Activated CD4-positive, alpha-beta T cell treated with anti-CD3 and anti-CD28 coated beads, Interleukin-2, amount 10 ng/mL, durations not matched to agents 24 days and 14 days (primary cell): ENCODE measurements around the gene DYNC1I1. TPM values are rescaled to one million over a fixed set of nuclear protein-coding genes. Genes with fewer than 3 reads are reported as not detected.

Source experiments
- DNase-seq: peaks from one replicate; pipeline ENCODE4 v3.0.0; 2022
- H3K27ac Mint-ChIP-seq: one replicate; pipeline ENCODE4 v1.8.0; 2022; ENCODE audit warnings: mild to moderate bottlenecking, mixed read lengths
- H3K27me3 Mint-ChIP-seq: one replicate; pipeline ENCODE4 v1.8.0; 2022; ENCODE audit warnings: mixed read lengths
- H3K36me3 Mint-ChIP-seq: one replicate; pipeline ENCODE4 v1.8.0; 2022; ENCODE audit warnings: low read depth, mild to moderate bottlenecking, mixed read lengths
- H3K4me1 Mint-ChIP-seq: one replicate; pipeline ENCODE4 v1.8.0; 2021; ENCODE audit warnings: mixed read lengths
- H3K4me3 Mint-ChIP-seq: one replicate; pipeline ENCODE4 v1.8.0; 2022; ENCODE audit warnings: mild to moderate bottlenecking, moderate library complexity, mixed read lengths
- H3K9me3 Mint-ChIP-seq: one replicate; pipeline ENCODE4 v1.8.0; 2021; ENCODE audit warnings: mixed read lengths
- intact Hi-C: fragments of 100-400 bp; cut with micrococcal nuclease; formaldehyde crosslinking; loops from one replicate; pipeline ENCODE4 v1.15.1; 2023
- total RNA-seq: library from RNA; stranded (reverse); gene quantifications from 2 replicates; pipeline ENCODE4 v1.2.3, GENCODE V29; 2022

DYNC1I1 gene
- total RNA-seq, 1 donor from 2014 or later, result not detected

DNA sequence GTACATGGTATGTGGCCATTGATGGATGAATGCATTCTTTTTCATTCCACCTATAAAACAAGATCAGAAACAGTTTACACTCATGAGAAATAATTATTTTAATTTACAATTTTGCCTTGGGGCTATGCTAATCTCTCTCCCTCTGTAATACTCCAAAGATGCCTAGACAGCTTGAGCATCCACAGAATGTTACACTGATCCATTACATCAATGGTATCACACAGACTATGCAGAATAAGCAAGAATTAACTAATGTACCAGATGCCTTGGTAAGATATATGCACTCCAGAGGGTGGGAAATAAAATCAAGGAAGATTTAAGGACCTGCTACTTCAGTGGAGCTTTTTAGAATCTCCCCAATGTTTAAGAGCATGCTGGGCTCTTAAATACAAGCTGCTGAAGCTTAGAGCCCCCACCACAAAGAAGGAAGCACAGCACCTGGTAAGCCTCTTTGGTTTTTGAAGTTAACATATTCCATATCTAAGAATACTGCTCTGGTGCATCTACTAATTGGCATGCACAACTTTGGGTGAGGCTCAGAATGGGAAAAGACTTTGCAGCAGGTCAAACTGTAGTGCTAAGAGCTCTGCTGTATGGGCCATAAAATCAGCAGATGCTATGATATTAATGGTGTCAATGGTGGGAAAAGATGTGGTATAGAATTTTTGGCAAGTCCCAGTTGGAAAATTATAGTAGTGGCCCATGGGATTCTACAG lies 329.9 kb downstream of the DYNC1I1 start:
- Mint-ChIP-seq H3K27ac (no peak overlapping the region), H3K4me1 (no peaks in the 10 kb centered on the region), H3K36me3 (no peaks in the 10 kb centered on the region), H3K9me3 (peaks cover 4% of the 10 kb centered on the region), H3K27me3 (peaks cover 1% of the 10 kb centered on the region), H3K4me3 (no peak overlapping the region)
- intact Hi-C loops, result no loop called here
- DNase-seq, result no peak

DNA sequence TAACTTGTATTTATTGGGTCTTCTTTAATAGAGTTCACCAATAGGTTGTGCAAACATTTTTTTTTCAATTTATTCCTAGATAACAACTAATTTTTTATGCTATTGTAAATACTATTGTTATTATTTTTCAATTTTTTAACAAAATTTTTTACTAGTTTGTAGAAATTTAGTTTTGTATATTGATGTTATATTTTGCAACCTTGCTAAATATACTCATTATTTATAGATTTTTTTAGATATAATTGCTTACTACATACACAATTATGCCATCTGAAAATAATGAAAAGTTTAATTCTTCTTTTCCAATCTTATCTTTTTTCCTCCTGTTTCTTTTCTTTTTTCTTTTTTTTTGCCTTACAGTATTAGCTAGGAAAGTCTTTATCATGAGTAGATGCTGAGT lies 332.6 kb downstream of the DYNC1I1 start:
- no peak overlapping the region for H3K4me3 Mint-ChIP-seq
- intact Hi-C loops, result no loop called here
- H3K27me3 Mint-ChIP-seq, result peaks cover 8% of the 10 kb centered on the region
- H3K36me3 Mint-ChIP-seq, result no peaks in the 10 kb centered on the region
- H3K9me3 Mint-ChIP-seq, result peaks cover 4% of the 10 kb centered on the region
- no peaks in the 10 kb centered on the region for H3K4me1 Mint-ChIP-seq
- no peak overlapping the region for H3K27ac Mint-ChIP-seq
- no peak for DNase-seq

DNA sequence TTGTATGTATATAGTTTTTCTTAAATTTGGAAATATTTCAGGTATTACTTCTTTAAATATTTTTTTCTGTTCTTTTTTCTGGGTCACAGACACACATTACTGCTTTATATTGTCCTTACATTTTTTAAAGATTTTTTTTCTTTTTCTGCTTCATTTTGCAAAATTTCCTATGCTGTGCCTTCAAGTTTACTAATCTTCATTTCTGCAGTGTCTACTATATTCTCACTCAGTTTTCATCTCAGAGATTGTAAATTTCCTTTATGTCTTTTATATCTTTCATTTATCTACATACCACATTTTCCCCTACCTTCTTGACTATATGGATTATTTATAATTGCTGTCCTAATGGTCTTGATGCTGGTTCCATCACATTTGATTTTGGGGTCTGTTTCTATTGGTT lies 339.1 kb downstream of the DYNC1I1 start:
- intact Hi-C loops, result no loop called here
- H3K9me3 Mint-ChIP-seq, result no peaks in the 10 kb centered on the region

GRCh38 chr7:96114190-96114589 lies 341.8 kb downstream of the DYNC1I1 start:
- intact Hi-C loops, result no loop called here
- H3K4me3 Mint-ChIP-seq, result no peak overlapping the region
- no peaks in the 10 kb centered on the region for H3K36me3 Mint-ChIP-seq
- DNase-seq, result no peak
- H3K9me3 Mint-ChIP-seq, result no peaks in the 10 kb centered on the region
- H3K27me3 Mint-ChIP-seq, result peaks cover 7% of the 10 kb centered on the region
- H3K4me1 Mint-ChIP-seq, result no peaks in the 10 kb centered on the region
- H3K27ac Mint-ChIP-seq, result no peak overlapping the region

More for the DNA sequence above, 339.1 kb downstream of the DYNC1I1 start:
- Mint-ChIP-seq H3K4me1 (no peaks in the 10 kb centered on the region), H3K27ac (no peak overlapping the region), H3K4me3 (no peak overlapping the region), H3K36me3 (no peaks in the 10 kb centered on the region), H3K27me3 (peaks cover 10% of the 10 kb centered on the region)
- DNase-seq, result no peak

- intact Hi-C loops, result no loop called here
- H3K9me3 Mint-ChIP-seq, result no peaks in the 10 kb centered on the region
- H3K4me1 Mint-ChIP-seq, result no peaks in the 10 kb centered on the region
- no peak overlapping the region for H3K27ac Mint-ChIP-seq
- peaks cover under 1% of the 10 kb centered on the region for H3K27me3 Mint-ChIP-seq
- peaks cover 9% of the 10 kb centered on the region for H3K36me3 Mint-ChIP-seq
- no peak overlapping the region for H3K4me3 Mint-ChIP-seq
- DNase-seq, result no peak
These were observed 343.8 kb downstream of the DYNC1I1 start for GRCh38 chr7:96116173-96116572.

- Mint-ChIP-seq H3K4me1 (no peaks in the 10 kb centered on the region), H3K27ac (no peak overlapping the region), H3K36me3 (peaks cover 13% of the 10 kb centered on the region), H3K4me3 (no peak overlapping the region), H3K27me3 (no peaks in the 10 kb centered on the region), H3K9me3 (no peaks in the 10 kb centered on the region)
- peak; percentile 40 for DNase-seq
- intact Hi-C loops, result no loop called here
These were observed 346.2 kb downstream of the DYNC1I1 start for GRCh38 chr7:96118449-96119001.

DNA sequence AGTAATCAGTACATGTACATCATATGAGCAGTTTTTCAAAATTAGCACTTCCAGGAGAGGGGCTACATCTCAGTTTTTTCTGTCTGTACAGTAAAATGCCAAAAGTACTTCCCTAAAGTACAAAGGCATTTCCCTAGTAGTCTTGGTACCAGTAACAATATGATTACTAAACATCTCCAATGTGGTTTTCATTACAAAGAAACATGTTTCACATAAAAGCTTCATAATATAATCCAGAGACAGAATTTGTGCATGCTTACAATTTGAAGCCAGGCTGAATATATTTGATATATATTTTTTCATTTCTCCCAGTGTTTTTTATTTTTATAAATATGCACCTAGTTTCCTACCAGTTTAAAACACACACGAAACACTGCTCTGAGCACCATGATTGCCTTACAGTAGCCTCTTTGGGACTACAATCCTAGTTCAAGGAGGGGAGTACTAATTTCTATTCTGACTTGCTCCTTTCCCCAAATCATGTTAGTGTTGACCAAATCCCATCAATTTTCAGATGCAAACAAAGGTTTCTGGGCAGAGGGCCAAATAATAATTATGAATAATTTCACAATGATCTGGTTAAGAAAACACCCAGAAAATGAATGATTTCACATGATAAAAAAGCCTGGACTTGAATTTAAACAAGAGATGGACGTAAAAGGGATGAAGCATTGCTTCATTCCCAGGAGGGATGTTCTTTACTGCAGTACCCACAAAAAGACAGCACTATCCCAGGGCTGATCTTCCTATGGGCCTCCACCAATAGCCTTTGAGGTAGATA lies 348.3 kb downstream of the DYNC1I1 start:
- intact Hi-C loops, result no loop called here
- Mint-ChIP-seq H3K27ac (no peak overlapping the region), H3K36me3 (peaks cover 13% of the 10 kb centered on the region), H3K9me3 (no peaks in the 10 kb centered on the region), H3K4me3 (no peak overlapping the region), H3K4me1 (no peaks in the 10 kb centered on the region), H3K27me3 (no peaks in the 10 kb centered on the region)
- no peak for DNase-seq

DNA sequence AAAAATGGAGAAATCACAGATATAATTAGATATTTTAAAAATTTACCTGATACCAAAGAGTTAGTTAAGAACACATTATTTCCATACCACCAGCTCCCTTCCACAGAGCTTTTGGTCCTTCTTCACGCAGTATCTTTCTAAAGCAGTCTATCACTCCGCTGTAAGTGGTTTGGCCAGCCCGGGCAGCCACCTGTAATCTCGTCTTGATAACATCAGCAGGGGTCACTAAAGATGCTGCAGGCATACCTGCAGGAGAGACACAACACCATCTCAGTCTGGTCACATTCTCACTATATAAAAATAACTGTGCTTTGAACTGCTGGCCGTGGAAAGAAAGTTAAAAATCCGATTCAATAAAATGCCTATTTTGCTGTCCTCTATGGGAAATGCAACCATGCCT lies 349.4 kb downstream of the DYNC1I1 start:
- no peak overlapping the region for H3K27ac Mint-ChIP-seq
- DNase-seq, result peak; percentile 28
- no peaks in the 10 kb centered on the region for H3K9me3 Mint-ChIP-seq
- no peaks in the 10 kb centered on the region for H3K4me1 Mint-ChIP-seq
- H3K4me3 Mint-ChIP-seq, result no peak overlapping the region
- no peaks in the 10 kb centered on the region for H3K27me3 Mint-ChIP-seq
- intact Hi-C loops, result no loop called here
- peaks cover 13% of the 10 kb centered on the region for H3K36me3 Mint-ChIP-seq

- Mint-ChIP-seq H3K27ac (no peak overlapping the region), H3K36me3 (peaks cover 13% of the 10 kb centered on the region), H3K4me3 (no peak overlapping the region), H3K4me1 (no peaks in the 10 kb centered on the region), H3K27me3 (no peaks in the 10 kb centered on the region), H3K9me3 (no peaks in the 10 kb centered on the region)
- DNase-seq, result no peak
- intact Hi-C loops, result no loop called here
These were observed 350.4 kb downstream of the DYNC1I1 start for GRCh38 chr7:96122746-96123145.

GRCh38 chr7:96126382-96126781 lies 354.0 kb downstream of the DYNC1I1 start:
- DNase-seq, result no peak
- intact Hi-C loops, result no loop called here
- H3K4me1 Mint-ChIP-seq, result no peaks in the 10 kb centered on the region
- no peak overlapping the region for H3K4me3 Mint-ChIP-seq
- H3K27ac Mint-ChIP-seq, result no peak overlapping the region
- H3K27me3 Mint-ChIP-seq, result no peaks in the 10 kb centered on the region
- H3K9me3 Mint-ChIP-seq, result no peaks in the 10 kb centered on the region
- peaks cover 2% of the 10 kb centered on the region for H3K36me3 Mint-ChIP-seq

DNA sequence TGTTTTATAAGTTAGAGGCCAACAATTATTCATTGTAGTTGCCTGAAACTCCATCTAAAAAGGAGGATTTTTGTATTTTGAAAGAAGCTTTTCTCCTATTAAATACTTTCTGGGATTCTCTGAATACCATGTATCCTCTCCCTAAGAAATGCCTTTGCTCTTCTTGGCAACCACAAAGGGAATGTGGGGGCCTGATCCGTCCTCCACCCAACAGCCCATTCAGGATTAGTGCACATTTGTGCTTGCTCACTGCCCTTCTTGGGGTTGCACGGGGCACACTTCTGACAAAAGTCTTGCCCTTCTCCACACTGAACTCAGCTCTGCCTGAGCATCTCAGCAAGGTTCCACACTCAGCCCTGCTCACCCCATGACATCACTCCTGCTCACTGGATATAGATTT lies 355.4 kb downstream of the DYNC1I1 start:
- Mint-ChIP-seq H3K27me3 (no peaks in the 10 kb centered on the region), H3K27ac (no peak overlapping the region), H3K4me1 (no peaks in the 10 kb centered on the region), H3K9me3 (no peaks in the 10 kb centered on the region), H3K4me3 (no peak overlapping the region), H3K36me3 (peaks cover 4% of the 10 kb centered on the region)
- intact Hi-C loops, result no loop called here
- DNase-seq, result no peak

GRCh38 chr7:96131525-96131924 lies 359.2 kb downstream of the DYNC1I1 start:
- no peaks in the 10 kb centered on the region for H3K27me3 Mint-ChIP-seq
- H3K4me3 Mint-ChIP-seq, result no peak overlapping the region
- DNase-seq, result peak; percentile 19
- H3K27ac Mint-ChIP-seq, result no peak overlapping the region
- intact Hi-C loops, result no loop called here
- H3K9me3 Mint-ChIP-seq, result no peaks in the 10 kb centered on the region
- H3K4me1 Mint-ChIP-seq, result no peaks in the 10 kb centered on the region
- peaks cover 6% of the 10 kb centered on the region for H3K36me3 Mint-ChIP-seq

DNA sequence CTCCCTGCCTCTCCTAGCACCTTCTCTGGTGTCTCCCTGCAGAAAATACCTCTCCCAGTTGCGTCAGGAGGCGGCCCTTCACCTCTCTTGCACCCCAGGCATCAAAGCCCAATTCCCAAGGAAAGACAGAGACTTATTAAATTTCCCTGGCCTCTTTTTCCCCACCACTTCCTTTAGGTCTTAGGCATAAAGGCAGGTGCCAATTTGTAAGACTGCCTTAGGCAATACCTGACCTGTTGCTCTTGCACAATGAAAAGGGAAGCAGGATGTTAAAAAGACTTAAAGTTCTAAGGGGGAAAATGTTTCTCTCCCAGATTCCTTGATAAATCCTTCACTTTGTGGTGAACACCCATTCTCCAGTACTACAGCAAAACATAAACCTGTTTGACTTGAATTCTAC lies 362.9 kb downstream of the DYNC1I1 start:
- Mint-ChIP-seq H3K36me3 (peaks cover 6% of the 10 kb centered on the region), H3K9me3 (no peaks in the 10 kb centered on the region), H3K27ac (no peak overlapping the region), H3K27me3 (no peaks in the 10 kb centered on the region), H3K4me3 (no peak overlapping the region), H3K4me1 (no peaks in the 10 kb centered on the region)
- peak; percentile 11 for DNase-seq
- intact Hi-C loops, result no loop called here

- DNase-seq, result no peak
- no peaks in the 10 kb centered on the region for H3K27me3 Mint-ChIP-seq
- peaks cover 3% of the 10 kb centered on the region for H3K36me3 Mint-ChIP-seq
- no peak overlapping the region for H3K4me3 Mint-ChIP-seq
- H3K9me3 Mint-ChIP-seq, result no peaks in the 10 kb centered on the region
- intact Hi-C loops, result no loop called here
- H3K4me1 Mint-ChIP-seq, result no peaks in the 10 kb centered on the region
- H3K27ac Mint-ChIP-seq, result no peak overlapping the region
These were observed 364.4 kb downstream of the DYNC1I1 start for GRCh38 chr7:96136600-96137239.
